Neural crest cell (in vitro differentiated cells): ENCODE results near the gene LDLRAD2. TPM values are rescaled to one million over a fixed set of nuclear protein-coding genes. Genes with fewer than 3 reads are reported as not detected.

Source experiments
- DNase-seq: peaks from one replicate; pipeline ENCODE4 v3.0.0; 2021; ENCODE audit warnings: low read depth, mixed read lengths, low spot score
- H3K27ac Mint-ChIP-seq: one replicate; pipeline ENCODE4 v1.8.0; 2021; ENCODE audit warnings: mild to moderate bottlenecking, mixed read lengths; ENCODE audit not compliant: unreplicated experiment
- H3K27me3 Mint-ChIP-seq: 2 replicates; pipeline ENCODE4 v1.8.0; 2021; ENCODE audit warnings: low read depth, mild to moderate bottlenecking, mixed read lengths
- H3K36me3 Mint-ChIP-seq: 2 replicates; pipeline ENCODE4 v1.8.0; 2021; ENCODE audit warnings: low read depth, mild to moderate bottlenecking, mixed read lengths
- H3K4me1 Mint-ChIP-seq: 2 replicates; pipeline ENCODE4 v1.8.0; 2021; ENCODE audit warnings: mixed read lengths
- H3K4me3 Mint-ChIP-seq: one replicate; pipeline ENCODE4 v1.8.0; 2021; ENCODE audit warnings: mild to moderate bottlenecking, mixed read lengths
- H3K9me3 Mint-ChIP-seq: 2 replicates; pipeline ENCODE4 v1.8.0; 2021; ENCODE audit warnings: mixed read lengths
- CTCF ChIP-seq: fragments of 200-600 bp; sonication (generic); conservative IDR thresholded peaks from 2 replicates; pipeline ENCODE4 v1.5.0; 2021; ENCODE audit warnings: antibody characterized with exemption, mild to moderate bottlenecking
- total RNA-seq: library from RNA; stranded (reverse); gene quantifications from 2 replicates; pipeline ENCODE4 v1.2.1, GENCODE V29; 2021

Gene LDLRAD2
- total RNA-seq, 1 donor from 2014 or later, result 0.40 TPM

GRCh38 chr1:21873761-21874160 lies 61.7 kb downstream of the LDLRAD2 start:
- H3K36me3 Mint-ChIP-seq, result no peaks in the 10 kb centered on the region
- H3K27ac Mint-ChIP-seq, result no peak overlapping the region
- no peaks in the 10 kb centered on the region for H3K9me3 Mint-ChIP-seq
- no peak for TF ChIP-seq CTCF
- peaks cover 5% of the 10 kb centered on the region for H3K4me1 Mint-ChIP-seq
- no peaks in the 10 kb centered on the region for H3K27me3 Mint-ChIP-seq
- DNase-seq, result no peak
- no peak overlapping the region for H3K4me3 Mint-ChIP-seq

- Mint-ChIP-seq H3K27ac (no peak overlapping the region), H3K9me3 (no peaks in the 10 kb centered on the region), H3K27me3 (no peaks in the 10 kb centered on the region), H3K36me3 (no peaks in the 10 kb centered on the region), H3K4me3 (no peak overlapping the region), H3K4me1 (peaks cover 1% of the 10 kb centered on the region)
- no peak for TF ChIP-seq CTCF
- DNase-seq, result no peak
Observed at GRCh38 chr1:21874328-21874727, 62.3 kb downstream of the LDLRAD2 start.

Other genes starting within 250 kb of the LDLRAD2 start
- 5.3 and 7.4 TPM in 2 replicates for gene RAP1GAP, start 142.9 kb upstream of the LDLRAD2 start, total RNA-seq
- 61.8 and 66.0 TPM in 2 replicates for gene USP48, start 29.1 kb upstream of the LDLRAD2 start, total RNA-seq
- gene HSPG2, start 125.0 kb downstream of the LDLRAD2 start, total RNA-seq, result 101 and 103 TPM in 2 replicates
- not detected in 2 replicates for gene CELA3B, start 164.8 kb downstream of the LDLRAD2 start, total RNA-seq
- gene CELA3A, start 189.4 kb downstream of the LDLRAD2 start, total RNA-seq, result not detected in 2 replicates
- gene CDC42, start 240.4 kb downstream of the LDLRAD2 start, total RNA-seq, result 192 and 198 TPM in 2 replicates